Measurements from ENCODE around the gene L3MBTL4. TPM values are rescaled to one million over a fixed set of nuclear protein-coding genes. Genes with fewer than 3 reads are reported as not detected.
A peak's percentile ranks its signal among the peaks of the same experiment; 100 is the strongest.

Gene L3MBTL4
- total RNA-seq (1 to 10 TPM in 1 of 5 experiments, under 1 TPM in 4; 0.24 to 7.6 (median 0.51) TPM), polyA plus RNA-seq (under 1 TPM; 0.05 to 0.49 TPM), total RNA-seq (not detected)

- Mint-ChIP-seq H3K4me1 (peaks cover 4 to 17% (median 12%) of the 10 kb centered on the region in 7 donors), H3K9me3 (peaks cover 0 to 12% (median 2%) of the 10 kb centered on the region in 11 donors), H3K36me3 (peaks cover 0 to 5% (median 0%) of the 10 kb centered on the region in 5 donors), H3K27me3 (peaks cover 28 to 55% (median 40%) of the 10 kb centered on the region in 5 donors), H3K27ac (peak within 1 kb of the TSS in 2 of 9 donors; percentile 10 to 69), H3K4me3 (peak within 1 kb of the TSS in 9 of 10 donors; percentile 65 to 87 (median 76))
- H3K27ac ChIP-seq (ENCODE audit: low read depth, low read length): no peak within 1 kb of the TSS
- intact Hi-C loops (cut with micrococcal nuclease): no loop called here
- H3K9me3 ChIP-seq (ENCODE audit: control insufficient read depth in 2 of 3, low read length in 3 of 3): no peaks in the 10 kb centered on the region
- H3K4me3 ChIP-seq (ENCODE audit: low read length): no peak within 1 kb of the TSS
- no peaks in the 10 kb centered on the region for H3K36me3 ChIP-seq (ENCODE audit: control insufficient read depth in 2 of 3, insufficient read depth in 3 of 3, low read length in 3 of 3)
- DNase-seq: peak in 2 of 9 donors; percentile 8 to 32
- H3K27me3 ChIP-seq (ENCODE audit: control insufficient read depth in 2 of 2, insufficient read depth in 2 of 2, low read length in 2 of 2): no peaks in the 10 kb centered on the region
- CTCF ChIA-PET: no interaction called here
- POLR2A ChIA-PET: no interaction called here
- peak; percentile 61 for ATAC-seq
- H3K4me1 ChIP-seq (ENCODE audit: control insufficient read depth in 2 of 2, insufficient read depth in 2 of 2, low read length in 2 of 2): no peaks in the 10 kb centered on the region
Measured at GRCh38 chr18:6414723-6415417, at the start of gene L3MBTL4. Gene L3MBTL4 (minus strand): TSS chr18:6414911. CDS start chr18:6311625, 103,286 bp downstream.

- Histone ChIP-seq H3K27ac (ENCODE audit: low read depth, low read length) (no peak overlapping the region), H3K9me3 (ENCODE audit: control insufficient read depth in 2 of 3, low read length in 3 of 3) (no peaks in the 10 kb centered on the region), H3K27me3 (ENCODE audit: control insufficient read depth in 2 of 2, insufficient read depth in 2 of 2, low read length in 2 of 2) (no peaks in the 10 kb centered on the region), H3K36me3 (ENCODE audit: control insufficient read depth in 2 of 3, insufficient read depth in 3 of 3, low read length in 3 of 3) (no peaks in the 10 kb centered on the region), H3K4me3 (ENCODE audit: low read length) (no peak overlapping the region), H3K4me1 (ENCODE audit: control insufficient read depth in 2 of 2, insufficient read depth in 2 of 2, low read length in 2 of 2) (no peaks in the 10 kb centered on the region)
- peaks cover 0 to 5% (median 0%) of the 10 kb centered on the region in 5 donors for H3K27me3 Mint-ChIP-seq
- H3K9me3 Mint-ChIP-seq: peaks cover 0 to 7% (median 0%) of the 10 kb centered on the region in 11 donors
- intact Hi-C loops (cut with micrococcal nuclease): no loop called here
- ATAC-seq (no peak), DNase-seq (no peak)
- H3K4me3 Mint-ChIP-seq: no peak overlapping the region
- peaks cover 0 to 2% (median 0%) of the 10 kb centered on the region in 7 donors for H3K4me1 Mint-ChIP-seq
- CTCF ChIA-PET: no interaction called here
- H3K27ac Mint-ChIP-seq: peak overlapping the region in 1 of 9 donors; percentile 7
- no peaks in the 10 kb centered on the region for H3K36me3 Mint-ChIP-seq
- POLR2A ChIA-PET: no interaction called here
Measured at GRCh38 chr18:6452194-6452593, 37.5 kb upstream of the L3MBTL4 start.

GRCh38 chr18:6449213-6449612 is 34.5 kb upstream of the L3MBTL4 start:
- ChIA-PET CTCF (no interaction called here), POLR2A (no interaction called here)
- H3K4me3 Mint-ChIP-seq: no peak overlapping the region
- Histone ChIP-seq H3K27me3 (ENCODE audit: control insufficient read depth in 2 of 2, insufficient read depth in 2 of 2, low read length in 2 of 2) (no peaks in the 10 kb centered on the region), H3K4me3 (ENCODE audit: low read length) (no peak overlapping the region), H3K4me1 (ENCODE audit: control insufficient read depth in 2 of 2, insufficient read depth in 2 of 2, low read length in 2 of 2) (no peaks in the 10 kb centered on the region), H3K27ac (ENCODE audit: low read depth, low read length) (no peak overlapping the region), H3K9me3 (ENCODE audit: control insufficient read depth in 2 of 3, low read length in 3 of 3) (no peaks in the 10 kb centered on the region), H3K36me3 (ENCODE audit: control insufficient read depth in 2 of 3, insufficient read depth in 3 of 3, low read length in 3 of 3) (no peaks in the 10 kb centered on the region)
- H3K9me3 Mint-ChIP-seq: peaks cover 0 to 2% (median 0%) of the 10 kb centered on the region in 11 donors
- ATAC-seq (no peak), DNase-seq (no peak)
- no peak overlapping the region for H3K27ac Mint-ChIP-seq
- intact Hi-C loops (cut with micrococcal nuclease): no loop called here
- no peaks in the 10 kb centered on the region for H3K36me3 Mint-ChIP-seq
- peaks cover 0 to 5% (median 0%) of the 10 kb centered on the region in 5 donors for H3K27me3 Mint-ChIP-seq
- H3K4me1 Mint-ChIP-seq: no peaks in the 10 kb centered on the region

- DNase-seq: no peak
- intact Hi-C loops (cut with micrococcal nuclease): no loop called here
- ChIA-PET POLR2A (no interaction called here), CTCF (no interaction called here)
- H3K4me1 Mint-ChIP-seq: no peaks in the 10 kb centered on the region
- H3K9me3 Mint-ChIP-seq: peaks cover 0 to 8% (median 0%) of the 10 kb centered on the region in 11 donors
- no peak overlapping the region for H3K4me3 ChIP-seq (ENCODE audit: low read length)
- H3K27ac ChIP-seq (ENCODE audit: low read depth, low read length): no peak overlapping the region
- peaks cover 0 to 19% (median 0%) of the 10 kb centered on the region in 5 donors for H3K27me3 Mint-ChIP-seq
- H3K4me3 Mint-ChIP-seq: no peak overlapping the region
- H3K9me3 ChIP-seq (ENCODE audit: control insufficient read depth in 2 of 3, low read length in 3 of 3): no peaks in the 10 kb centered on the region
- ATAC-seq: no peak
- no peaks in the 10 kb centered on the region for H3K36me3 Mint-ChIP-seq
- no peaks in the 10 kb centered on the region for H3K4me1 ChIP-seq (ENCODE audit: control insufficient read depth in 2 of 2, insufficient read depth in 2 of 2, low read length in 2 of 2)
- H3K27me3 ChIP-seq (ENCODE audit: control insufficient read depth in 2 of 2, insufficient read depth in 2 of 2, low read length in 2 of 2): no peaks in the 10 kb centered on the region
- H3K36me3 ChIP-seq (ENCODE audit: control insufficient read depth in 2 of 3, insufficient read depth in 3 of 3, low read length in 3 of 3): no peaks in the 10 kb centered on the region
- H3K27ac Mint-ChIP-seq: no peak overlapping the region
Measured at GRCh38 chr18:6444466-6445228, 29.9 kb upstream of the L3MBTL4 start.

DNA sequence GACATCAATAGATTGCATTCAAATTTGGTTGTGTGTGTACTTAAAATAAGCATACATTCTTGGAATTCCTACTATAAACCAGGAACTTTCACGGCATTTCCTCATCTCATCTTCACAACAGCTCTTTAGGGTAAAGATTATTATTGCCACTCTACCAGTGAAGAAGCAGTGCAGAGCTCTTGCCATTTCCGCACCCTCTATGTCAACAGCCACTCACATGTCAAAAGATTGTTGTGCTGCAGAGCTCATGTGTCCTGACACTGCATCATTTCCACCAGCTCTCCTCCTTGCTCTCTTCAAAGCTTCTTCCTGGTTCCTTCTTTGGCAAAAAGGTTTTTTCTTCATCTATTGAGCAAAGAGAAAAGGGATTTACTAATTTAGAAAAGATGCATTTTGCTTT is 26.5 kb upstream of the L3MBTL4 start:
- DNase-seq: no peak
- ChIA-PET CTCF (interaction anchor here (0.7 kb wide), 1 partner anchor 38 kb away, joined by 4 read pairs; no protein-coding TSS in a partner anchor), POLR2A (no interaction called here)
- Histone ChIP-seq H3K36me3 (ENCODE audit: control insufficient read depth in 2 of 3, insufficient read depth in 3 of 3, low read length in 3 of 3) (no peaks in the 10 kb centered on the region), H3K9me3 (ENCODE audit: control insufficient read depth in 2 of 3, low read length in 3 of 3) (no peaks in the 10 kb centered on the region), H3K27ac (ENCODE audit: low read depth, low read length) (no peak overlapping the region), H3K4me3 (ENCODE audit: low read length) (no peak overlapping the region), H3K27me3 (ENCODE audit: control insufficient read depth in 2 of 2, insufficient read depth in 2 of 2, low read length in 2 of 2) (no peaks in the 10 kb centered on the region), H3K4me1 (ENCODE audit: control insufficient read depth in 2 of 2, insufficient read depth in 2 of 2, low read length in 2 of 2) (no peaks in the 10 kb centered on the region)
- peaks cover 0 to 19% (median 0%) of the 10 kb centered on the region in 5 donors for H3K27me3 Mint-ChIP-seq
- no peak for ATAC-seq
- intact Hi-C loops (cut with micrococcal nuclease): no loop called here
- H3K4me1 Mint-ChIP-seq: no peaks in the 10 kb centered on the region
- H3K36me3 Mint-ChIP-seq: no peaks in the 10 kb centered on the region
- peaks cover 0 to 8% (median 0%) of the 10 kb centered on the region in 11 donors for H3K9me3 Mint-ChIP-seq
- H3K4me3 Mint-ChIP-seq: no peak overlapping the region
- no peak overlapping the region for H3K27ac Mint-ChIP-seq

GRCh38 chr18:6437937-6438818 is 23.5 kb upstream of the L3MBTL4 start:
- H3K36me3 Mint-ChIP-seq: no peaks in the 10 kb centered on the region
- no peaks in the 10 kb centered on the region for H3K27me3 ChIP-seq (ENCODE audit: control insufficient read depth in 2 of 2, insufficient read depth in 2 of 2, low read length in 2 of 2)
- no peak overlapping the region for H3K27ac ChIP-seq (ENCODE audit: low read depth, low read length)
- H3K27me3 Mint-ChIP-seq: peaks cover 0 to 16% (median 0%) of the 10 kb centered on the region in 5 donors
- no peaks in the 10 kb centered on the region for H3K9me3 ChIP-seq (ENCODE audit: control insufficient read depth in 2 of 3, low read length in 3 of 3)
- DNase-seq: no peak
- peaks cover 0 to 8% (median 0%) of the 10 kb centered on the region in 11 donors for H3K9me3 Mint-ChIP-seq
- ATAC-seq: no peak
- H3K4me3 Mint-ChIP-seq: no peak overlapping the region
- no peaks in the 10 kb centered on the region for H3K36me3 ChIP-seq (ENCODE audit: control insufficient read depth in 2 of 3, insufficient read depth in 3 of 3, low read length in 3 of 3)
- intact Hi-C loops (cut with micrococcal nuclease): no loop called here
- no peak overlapping the region for H3K27ac Mint-ChIP-seq
- no peaks in the 10 kb centered on the region for H3K4me1 ChIP-seq (ENCODE audit: control insufficient read depth in 2 of 2, insufficient read depth in 2 of 2, low read length in 2 of 2)
- no peak overlapping the region for H3K4me3 ChIP-seq (ENCODE audit: low read length)
- ChIA-PET CTCF (no interaction called here), POLR2A (no interaction called here)
- no peaks in the 10 kb centered on the region for H3K4me1 Mint-ChIP-seq

Measured in naive thymus-derived CD4-positive, alpha-beta T cell (primary cell).